IMR-90 (cell line): Measurements from ENCODE around the gene HSPB1. TPM values are rescaled to one million over a fixed set of nuclear protein-coding genes. Genes with fewer than 3 reads are reported as not detected.

ENCODE experiments used
- ATAC-seq: fragments of 200-7000 bp; cut with Tn5 transposase; 2 replicates; pipeline ENCODE4 v1.9.1; 2020; ENCODE audit warnings: low read depth, mild to moderate bottlenecking, moderate library complexity
- BruUV-seq: library from RNA; stranded (reverse); fragments of 400-500 nt; replicated peaks from 2 replicates; lab custom pipeline; 2021; lab: Mats Ljungman, UMichigan
- CTCF ChIA-PET: fragments of 300-600 bp; formaldehyde crosslinking; extraction: SDS; loops from one replicate; lab custom pipeline; 2021; ENCODE audit warnings: antibody characterized with exemption; lab: Yijun Ruan, JAX
- POLR2A ChIA-PET: fragments of 300-600 bp; sonication (Branson Sonifier 250); formaldehyde crosslinking; loops from one replicate; lab custom pipeline; 2022; ENCODE audit warnings: antibody characterized with exemption; ENCODE audit not compliant: unreplicated experiment; lab: Charles Lee
- DNase-seq: peaks from one replicate; pipeline ENCODE4 v3.0.0; 2013
- H2AFZ ChIP-seq: replicated peaks from 2 replicates; pipeline ENCODE3; 2013; ENCODE audit warnings: low read length, mild to moderate bottlenecking; ENCODE audit not compliant: poor library complexity
- H2AK5ac ChIP-seq: 2 replicates; pipeline ENCODE4 v1.6.1; 2013; ENCODE audit warnings: low read depth, low read length, inconsistent platforms
- H2AK9ac ChIP-seq: replicated peaks from 2 replicates; pipeline ENCODE3; 2013; ENCODE audit warnings: mild to moderate bottlenecking, low read depth, low read length, moderate library complexity; ENCODE audit not compliant: poor library complexity
- H2BK120ac ChIP-seq: 2 replicates; pipeline ENCODE4 v1.6.1; 2013; ENCODE audit warnings: low read depth, low read length, inconsistent platforms
- H2BK15ac ChIP-seq: 3 replicates; pipeline ENCODE4 v1.6.1; 2013; ENCODE audit warnings: low read depth, low read length, inconsistent platforms
- H2BK20ac ChIP-seq: 2 replicates; pipeline ENCODE4 v1.6.1; 2013; ENCODE audit warnings: low read depth, mild to moderate bottlenecking, inconsistent platforms, low read length, moderate library complexity
- H2BK5ac ChIP-seq: 2 replicates; pipeline ENCODE4 v1.6.1; 2013; ENCODE audit warnings: mild to moderate bottlenecking, low read depth, low read length, inconsistent platforms; ENCODE audit not compliant: poor library complexity, severe bottlenecking
- H3K14ac ChIP-seq: replicated peaks from 2 replicates; pipeline ENCODE4 v1.6.1; 2013; ENCODE audit warnings: low read depth, low read length, inconsistent platforms
- H3K18ac ChIP-seq: 2 replicates; pipeline ENCODE4 v1.6.1; 2013; ENCODE audit warnings: low read depth, low read length, control low read depth
- H3K23ac ChIP-seq: 2 replicates; pipeline ENCODE4 v1.6.1; 2013; ENCODE audit warnings: low read depth, low read length, inconsistent platforms
- H3K27ac ChIP-seq: 2 replicates; pipeline ENCODE4 v1.5.1; 2013; ENCODE audit warnings: mild to moderate bottlenecking, control low read depth, low read length; ENCODE audit not compliant: insufficient read depth
- H3K27me3 ChIP-seq: 2 replicates; pipeline ENCODE4 v1.6.1; 2013; ENCODE audit warnings: low read length; ENCODE audit not compliant: control insufficient read depth, insufficient read depth
- H3K36me3 ChIP-seq: 2 replicates; pipeline ENCODE4 v1.6.1; 2013; ENCODE audit warnings: low read length, mixed read lengths; ENCODE audit not compliant: control insufficient read depth, insufficient read depth
- H3K4ac ChIP-seq: 2 replicates; pipeline ENCODE4 v1.6.1; 2013; ENCODE audit warnings: low read depth, low read length, inconsistent platforms
- H3K4me1 ChIP-seq: 2 replicates; pipeline ENCODE4 v1.6.1; 2013; ENCODE audit warnings: low read length, mixed read lengths; ENCODE audit not compliant: control insufficient read depth, insufficient read depth
- H3K4me2 ChIP-seq: 2 replicates; pipeline ENCODE4 v1.6.1; 2013; ENCODE audit warnings: low read depth, mild to moderate bottlenecking, control low read depth, low read length, moderate library complexity
- H3K4me3 ChIP-seq: 2 replicates; pipeline ENCODE4 v1.5.1; 2013; ENCODE audit warnings: low read depth, mild to moderate bottlenecking, control low read depth, low read length, moderate library complexity; ENCODE audit not compliant: insufficient read depth
- H3K56ac ChIP-seq: 2 replicates; pipeline ENCODE4 v1.6.1; 2013; ENCODE audit warnings: low read length, inconsistent platforms; ENCODE audit not compliant: insufficient read depth; ENCODE audit errors: extremely low read depth
- H3K79me1 ChIP-seq, 2 experiments: 2 replicates each; pipeline ENCODE4 v1.6.1; 2013; ENCODE audit warnings: low read length in 2 of 2, inconsistent platforms in 1 of 2, low read depth in 1 of 2
- H3K9ac ChIP-seq: 2 replicates; pipeline ENCODE4 v1.6.1; 2013; ENCODE audit warnings: low read depth, low read length, control low read depth
- H3K9me1 ChIP-seq: 2 replicates; pipeline ENCODE4 v1.6.1; 2013; ENCODE audit warnings: low read length, inconsistent platforms; ENCODE audit not compliant: insufficient read depth
- H3K9me3 ChIP-seq: 2 replicates; pipeline ENCODE4 v1.6.1; 2013; ENCODE audit warnings: low read length; ENCODE audit not compliant: control insufficient read depth, insufficient read depth
- H4K20me1 ChIP-seq: 2 replicates; pipeline ENCODE4 v1.6.1; 2013; ENCODE audit warnings: low read length, inconsistent platforms; ENCODE audit not compliant: insufficient read depth
- H4K5ac ChIP-seq: 2 replicates; pipeline ENCODE4 v1.6.1; 2013; ENCODE audit warnings: mild to moderate bottlenecking, low read depth, low read length, control low read depth
- H4K8ac ChIP-seq, 2 experiments: 2 replicates each; pipeline ENCODE4 v1.6.1; 2013; ENCODE audit warnings: low read depth in 2 of 2, low read length in 2 of 2, control low read depth in 1 of 2, inconsistent platforms in 1 of 2
- H4K91ac ChIP-seq: 2 replicates; pipeline ENCODE4 v1.6.1; 2013; ENCODE audit warnings: low read depth, low read length, inconsistent platforms; ENCODE audit not compliant: insufficient read depth
- BHLHE40 ChIP-seq: fragments of 150-350 bp; IDR thresholded peaks from 2 replicates; pipeline ENCODE4 v1.6.1; 2016; ENCODE audit warnings: mild to moderate bottlenecking, low read depth, low read length
- CHD1 ChIP-seq: IDR thresholded peaks from 2 replicates; pipeline ENCODE4 v1.6.1; 2012; ENCODE audit warnings: low read depth, low read length, improper control_type of control experiment
- ELK1 ChIP-seq: fragments of 150-350 bp; IDR thresholded peaks from 2 replicates; pipeline ENCODE4 v1.6.1; 2016; ENCODE audit warnings: low read depth, mild to moderate bottlenecking, low read length, moderate library complexity, borderline replicate concordance
- FOS ChIP-seq: fragments of 150-350 bp; IDR thresholded peaks from 2 replicates; pipeline ENCODE4 v1.6.1; 2016; ENCODE audit warnings: low read depth, low read length
- MAFK ChIP-seq: IDR thresholded peaks from 2 replicates; pipeline ENCODE4 v1.6.1; 2012; ENCODE audit warnings: low read depth, low read length, improper control_type of control experiment
- MAZ ChIP-seq: IDR thresholded peaks from 2 replicates; pipeline ENCODE4 v1.6.1; 2012; ENCODE audit warnings: low read depth, mild to moderate bottlenecking, low read length, improper control_type of control experiment, moderate library complexity, borderline replicate concordance
- NFE2L2 ChIP-seq: fragments of 150-350 bp; IDR thresholded peaks from 2 replicates; pipeline ENCODE4 v1.6.1; 2016; ENCODE audit warnings: low read depth, mild to moderate bottlenecking, low read length
- POLR2A ChIP-seq: IDR thresholded peaks from 2 replicates; pipeline ENCODE4 v1.6.1; 2012; ENCODE audit warnings: mild to moderate bottlenecking, low read depth, low read length
- RAD21 ChIP-seq: IDR thresholded peaks from 2 replicates; pipeline ENCODE4 v1.6.1; 2012; ENCODE audit warnings: low read length, improper control_type of control experiment
- RCOR1 ChIP-seq: IDR thresholded peaks from 2 replicates; pipeline ENCODE4 v1.6.1; 2012; ENCODE audit warnings: mild to moderate bottlenecking, low read length, improper control_type of control experiment; ENCODE audit not compliant: insufficient replicate concordance
- USF2 ChIP-seq: fragments of 150-350 bp; IDR thresholded peaks from 2 replicates; pipeline ENCODE4 v1.6.1; 2017; ENCODE audit warnings: mild to moderate bottlenecking, antibody characterized with exemption, low read length, low read depth
- WGBS, 2 experiments: methylation state at CpG; one replicate each; pipeline versions ENCODE4 v1.1.5 to v1.1.7; 2013; ENCODE audit warnings: missing lambda C conversion rate in 2 of 2; ENCODE audit not compliant: insufficient read length in 1 of 2; ENCODE audit errors: extremely low coverage in 2 of 2; 5-methylcytosine and 5-hydroxymethylcytosine counted together
- dilution Hi-C: fragments of 300-500 bp; cut with HindIII; formaldehyde crosslinking; loops from one replicate; pipeline ENCODE4 v1.14.3; 2018; ENCODE audit warnings: low sequenced_read_pairs; ENCODE audit not compliant: unreplicated experiment
- in situ Hi-C: fragments of 300-500 bp; cut with MboI; formaldehyde crosslinking; loops from 3 replicates; pipeline ENCODE4 v1.14.3; 2019; ENCODE audit warnings: low sequenced_read_pairs, inconsistent platforms, mixed read lengths
- intact Hi-C: fragments of 100-400 bp; cut with micrococcal nuclease; formaldehyde crosslinking; loops from 2 replicates; pipeline ENCODE4 v1.10.0; 2022
- polyA plus RNA-seq, 3 experiments: library from polyadenylated mRNA; depleted of rRNA; stranded (reverse); fragments of >200 nt; gene quantifications; 2 replicates each; pipeline ENCODE4 v1.2.3, GENCODE V29; 2012; ENCODE audit warnings: low replicate concordance in 1 of 3
- total RNA-seq: library from RNA; depleted of rRNA; stranded (reverse); fragments of >200 nt; gene quantifications from 2 replicates; pipeline ENCODE4 v1.2.3, GENCODE V29; 2012

The HSPB1 gene
- total and polyA plus RNA-seq, 2 of the 4 experiments (the other 2 are of a cell fraction), result 33.2 to 1,363 TPM

DNA sequence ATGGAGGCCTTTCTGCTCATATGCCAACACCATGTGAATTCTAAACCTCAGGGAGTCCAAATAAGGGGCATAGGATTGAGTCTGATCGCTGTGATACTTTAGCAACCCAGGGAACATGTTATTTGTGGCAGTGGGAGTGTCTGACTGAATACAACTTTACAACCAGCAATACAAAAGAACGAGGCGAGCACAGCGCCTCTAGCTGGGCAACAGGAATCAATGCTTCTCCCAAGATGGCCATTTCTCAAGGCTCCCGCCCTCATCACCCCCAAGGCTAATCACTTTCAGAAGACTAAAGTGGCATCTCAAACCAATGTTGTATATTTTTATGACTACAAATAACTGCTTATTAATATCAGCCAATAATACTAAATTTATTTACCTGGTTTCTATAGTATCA, 28.2 kb downstream of the HSPB1 start:
- in situ Hi-C loops, result no loop called here
- DNase-seq (no peak), ATAC-seq (no peak)
- TF ChIP-seq USF2, result no peak
- no peak for TF ChIP-seq MAZ
- TF ChIP-seq ELK1, result no peak
- no peak for TF ChIP-seq MAFK
- no peak for TF ChIP-seq RCOR1
- TF ChIP-seq NFE2L2, result no peak
- no peak for TF ChIP-seq FOS
- no peak for TF ChIP-seq POLR2A
- no peak for TF ChIP-seq RAD21
- no peak for TF ChIP-seq BHLHE40
- no peak for TF ChIP-seq CHD1
- no peaks in the 10 kb centered on the region for H3K27me3 ChIP-seq
- H4K91ac ChIP-seq, result no peak overlapping the region
- peaks cover 10% of the 10 kb centered on the region for H3K4me1 ChIP-seq
- no peak overlapping the region for H3K4ac ChIP-seq
- no peak overlapping the region for H2BK20ac ChIP-seq
- H2BK15ac ChIP-seq, result no peak overlapping the region
- H3K9me1 ChIP-seq, result peaks cover 29% of the 10 kb centered on the region
- CTCF ChIA-PET, result no interaction called here
- H2BK5ac ChIP-seq, result no peak overlapping the region
- H3K36me3 ChIP-seq, result peaks cover 42% of the 10 kb centered on the region
- H4K20me1 ChIP-seq, result peaks cover 98% of the 10 kb centered on the region
- H3K23ac ChIP-seq, result no peak overlapping the region
- H3K9me3 ChIP-seq, result no peaks in the 10 kb centered on the region
- no peak overlapping the region for H3K4me2 ChIP-seq
- WGBS, 2 experiments, result no CpG with 5 or more reads among the region's 5 CpGs
- H2AK5ac ChIP-seq, result no peak overlapping the region
- H2AFZ ChIP-seq, result no peak overlapping the region
- no peak overlapping the region for H3K14ac ChIP-seq
- no peak overlapping the region for H3K18ac ChIP-seq
- H2BK120ac ChIP-seq, result no peak overlapping the region
- H4K5ac ChIP-seq, result no peak overlapping the region
- H2AK9ac ChIP-seq, result no peak overlapping the region
- peaks cover 4 to 78% of the 10 kb centered on the region in 2 experiments; a peak in 3 of 4 replicates for H3K79me1 ChIP-seq
- H3K9ac ChIP-seq, result no peak overlapping the region
- intact Hi-C loops, result no loop called here
- POLR2A ChIA-PET, result no interaction called here
- dilution Hi-C loops, result no loop called here
- H4K8ac ChIP-seq, result no peak overlapping the region
- H3K56ac ChIP-seq, result no peak overlapping the region
- no peak overlapping the region for H3K4me3 ChIP-seq
- BruUV-seq, result no TSS peak
- H3K27ac ChIP-seq, result no peak overlapping the region
